Measurements from ENCODE around the gene CTSC.
"Not testable (repeated sequence)": the region's sequence is repeated elsewhere in the genome, so short reads cannot be mapped to it uniquely, and the experiment has no call there.

- not testable (repeated sequence) for TF ChIP-seq POLR2A (IDR thresholded peaks at IDR 0.05); CTCF (IDR thresholded peaks at IDR 0.05 in 4 of 5, conservative IDR thresholded peaks at IDR 0.05 in 1 of 5)
Observed at GRCh38 chr11:88321412-88321811, 16.1 kb downstream of the CTSC start.
